Progenitor cell of endocrine pancreas (in vitro differentiated cells): ENCODE results near the gene PROSER2. TPM values are rescaled to one million over a fixed set of nuclear protein-coding genes. Genes with fewer than 3 reads are reported as not detected.
A peak's percentile ranks its signal among the peaks of the same experiment; 100 is the strongest.

Experiments
- DNase-seq: peaks from one replicate; pipeline ENCODE4 v3.0.0; 2021; ENCODE audit warnings: low spot score; ENCODE audit not compliant: unreplicated experiment
- H3K27ac Mint-ChIP-seq: 2 replicates; pipeline ENCODE4 v1.8.0; 2021; ENCODE audit warnings: mild to moderate bottlenecking, moderate library complexity, mixed read lengths
- H3K27me3 Mint-ChIP-seq: 2 replicates; pipeline ENCODE4 v1.8.0; 2021; ENCODE audit warnings: mixed read lengths
- H3K36me3 Mint-ChIP-seq: 2 replicates; pipeline ENCODE4 v1.8.0; 2022; ENCODE audit warnings: mixed read lengths; ENCODE audit not compliant: insufficient read depth
- H3K4me1 Mint-ChIP-seq: 2 replicates; pipeline ENCODE4 v1.8.0; 2021; ENCODE audit warnings: low read depth, mixed read lengths
- H3K4me3 Mint-ChIP-seq: 2 replicates; pipeline ENCODE4 v1.8.0; 2021; ENCODE audit warnings: low read depth, mild to moderate bottlenecking, moderate library complexity, mixed read lengths
- H3K9me3 Mint-ChIP-seq: 2 replicates; pipeline ENCODE4 v1.8.0; 2021; ENCODE audit warnings: low read depth, mixed read lengths
- total RNA-seq: library from RNA; stranded (reverse); gene quantifications from 2 replicates; pipeline ENCODE4 v1.2.1, GENCODE V29; 2021
- TF ChIP-seq, protein P1 (sequence below): fragments of 200-600 bp; sonication (generic); IDR thresholded peaks from one replicate; pipeline ENCODE4 v1.5.0; 2021; ENCODE audit warnings: antibody characterized with exemption, mild to moderate bottlenecking; ENCODE audit not compliant: unreplicated experiment

Gene PROSER2
- total RNA-seq, 1 donor from 2014 or later, result 19.0 TPM

DNA sequence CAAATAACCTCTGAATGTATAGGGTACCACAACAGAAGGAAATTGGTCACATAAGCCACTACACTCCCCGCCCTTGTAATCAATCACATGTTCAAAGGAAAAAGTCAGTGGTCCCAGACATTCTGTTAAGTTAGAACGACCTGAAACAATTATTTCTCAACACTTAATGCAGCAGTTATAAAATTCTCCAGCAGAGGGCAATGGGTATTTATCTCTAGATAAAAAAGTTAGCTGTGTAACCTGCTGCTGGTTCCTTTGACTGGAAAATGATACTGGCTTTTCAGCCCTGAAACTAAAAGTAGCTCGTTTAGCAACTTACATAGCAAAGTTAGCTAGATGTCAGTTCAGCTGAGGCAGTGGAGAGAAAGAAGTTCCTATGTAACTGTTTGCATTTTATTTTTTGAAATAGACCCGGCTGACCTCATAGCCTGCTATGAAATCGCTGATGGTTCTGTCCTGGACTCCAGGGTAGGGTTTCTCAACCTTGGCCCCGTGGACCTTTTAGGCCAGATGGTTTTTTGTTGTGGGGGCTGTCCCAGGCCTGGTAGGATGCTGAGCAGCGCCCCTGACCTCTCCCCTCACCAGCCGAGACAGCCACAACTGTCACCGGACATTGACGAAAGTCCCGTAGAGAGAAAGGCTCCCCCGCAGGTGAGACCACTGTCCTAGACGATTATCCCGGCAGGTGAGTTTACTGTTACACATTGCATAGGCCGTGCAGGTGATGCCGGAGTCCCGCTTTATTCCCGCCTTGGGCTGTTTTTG, 40.2 kb upstream of the PROSER2 start:
- TF ChIP-seq, protein P1, sequence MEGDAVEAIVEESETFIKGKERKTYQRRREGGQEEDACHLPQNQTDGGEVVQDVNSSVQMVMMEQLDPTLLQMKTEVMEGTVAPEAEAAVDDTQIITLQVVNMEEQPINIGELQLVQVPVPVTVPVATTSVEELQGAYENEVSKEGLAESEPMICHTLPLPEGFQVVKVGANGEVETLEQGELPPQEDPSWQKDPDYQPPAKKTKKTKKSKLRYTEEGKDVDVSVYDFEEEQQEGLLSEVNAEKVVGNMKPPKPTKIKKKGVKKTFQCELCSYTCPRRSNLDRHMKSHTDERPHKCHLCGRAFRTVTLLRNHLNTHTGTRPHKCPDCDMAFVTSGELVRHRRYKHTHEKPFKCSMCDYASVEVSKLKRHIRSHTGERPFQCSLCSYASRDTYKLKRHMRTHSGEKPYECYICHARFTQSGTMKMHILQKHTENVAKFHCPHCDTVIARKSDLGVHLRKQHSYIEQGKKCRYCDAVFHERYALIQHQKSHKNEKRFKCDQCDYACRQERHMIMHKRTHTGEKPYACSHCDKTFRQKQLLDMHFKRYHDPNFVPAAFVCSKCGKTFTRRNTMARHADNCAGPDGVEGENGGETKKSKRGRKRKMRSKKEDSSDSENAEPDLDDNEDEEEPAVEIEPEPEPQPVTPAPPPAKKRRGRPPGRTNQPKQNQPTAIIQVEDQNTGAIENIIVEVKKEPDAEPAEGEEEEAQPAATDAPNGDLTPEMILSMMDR, result peak; percentile 70
- Mint-ChIP-seq H3K36me3 (no peaks in the 10 kb centered on the region), H3K4me1 (peaks cover 8% of the 10 kb centered on the region), H3K27ac (no peak overlapping the region), H3K9me3 (peaks cover 3% of the 10 kb centered on the region), H3K4me3 (no peak overlapping the region), H3K27me3 (no peaks in the 10 kb centered on the region)
- DNase-seq, result no peak

DNA sequence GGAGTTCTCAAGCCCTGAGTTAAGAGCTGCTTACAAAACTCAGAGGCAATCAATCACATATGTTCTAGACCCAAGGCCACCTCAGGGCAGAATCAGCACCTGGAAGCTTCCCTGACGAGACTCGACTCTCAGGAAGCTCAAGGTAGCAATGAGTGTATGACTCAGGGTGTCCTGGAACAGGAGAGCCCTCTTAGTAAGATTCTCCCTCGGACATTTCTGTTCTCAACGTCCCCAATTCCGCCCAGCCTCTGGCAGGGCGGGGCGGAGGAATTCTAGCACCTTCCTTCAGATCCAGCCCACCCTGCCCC, 39.6 kb upstream of the PROSER2 start:
- TF ChIP-seq, protein P1, result no peak
- H3K27ac Mint-ChIP-seq, result no peak overlapping the region
- no peak overlapping the region for H3K4me3 Mint-ChIP-seq
- DNase-seq, result no peak
- H3K9me3 Mint-ChIP-seq, result peaks cover 3% of the 10 kb centered on the region
- no peaks in the 10 kb centered on the region for H3K36me3 Mint-ChIP-seq
- no peaks in the 10 kb centered on the region for H3K27me3 Mint-ChIP-seq
- H3K4me1 Mint-ChIP-seq, result peaks cover 8% of the 10 kb centered on the region

DNA sequence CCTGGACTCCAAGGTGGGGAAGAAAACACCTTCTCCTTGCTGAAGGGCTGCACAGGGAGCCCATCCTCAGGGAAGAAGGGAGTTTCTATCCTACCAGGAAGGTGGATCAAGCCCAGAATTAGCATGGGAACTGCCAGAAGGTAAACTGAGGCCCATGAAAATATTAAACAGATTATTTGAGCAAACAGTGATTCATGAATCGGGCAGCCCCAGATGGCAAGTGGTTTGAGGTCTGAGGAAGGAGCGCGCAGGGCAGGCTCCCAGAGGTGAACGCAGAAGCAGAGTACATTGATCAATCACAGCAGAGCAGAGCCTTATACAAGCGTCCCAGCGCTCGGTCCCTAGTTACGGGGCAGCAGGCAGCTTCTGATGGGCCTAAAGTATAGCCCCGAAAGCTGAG, 35.8 kb upstream of the PROSER2 start:
- Mint-ChIP-seq H3K27me3 (no peaks in the 10 kb centered on the region), H3K4me1 (peaks cover 10% of the 10 kb centered on the region), H3K36me3 (no peaks in the 10 kb centered on the region), H3K27ac (peak overlapping the region; percentile 52), H3K9me3 (peaks cover 2% of the 10 kb centered on the region), H3K4me3 (no peak overlapping the region)
- TF ChIP-seq, protein P1, result no peak
- DNase-seq, result no peak

DNA sequence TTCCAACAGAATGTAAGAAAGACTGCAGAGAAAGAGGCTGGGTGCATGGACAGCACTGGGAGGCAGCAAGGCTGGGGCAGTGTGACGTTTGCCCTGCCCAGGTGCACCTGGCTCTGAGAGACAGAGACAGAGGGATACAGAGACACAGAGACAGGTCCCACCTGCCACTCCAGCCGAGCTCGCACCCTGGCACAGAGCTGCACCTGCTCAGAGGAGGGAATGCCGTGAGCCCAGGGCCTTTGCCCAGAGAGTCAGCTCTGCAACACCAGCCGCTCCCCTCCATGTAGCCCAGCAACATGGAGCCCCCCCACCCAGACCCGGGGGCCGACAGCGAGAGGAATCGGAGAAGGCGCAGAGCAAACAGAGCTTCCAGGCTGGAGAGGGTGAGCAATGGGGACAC, 35.3 kb upstream of the PROSER2 start:
- TF ChIP-seq, protein P1, result no peak
- peaks cover 9% of the 10 kb centered on the region for H3K4me1 Mint-ChIP-seq
- no peak for DNase-seq

DNA sequence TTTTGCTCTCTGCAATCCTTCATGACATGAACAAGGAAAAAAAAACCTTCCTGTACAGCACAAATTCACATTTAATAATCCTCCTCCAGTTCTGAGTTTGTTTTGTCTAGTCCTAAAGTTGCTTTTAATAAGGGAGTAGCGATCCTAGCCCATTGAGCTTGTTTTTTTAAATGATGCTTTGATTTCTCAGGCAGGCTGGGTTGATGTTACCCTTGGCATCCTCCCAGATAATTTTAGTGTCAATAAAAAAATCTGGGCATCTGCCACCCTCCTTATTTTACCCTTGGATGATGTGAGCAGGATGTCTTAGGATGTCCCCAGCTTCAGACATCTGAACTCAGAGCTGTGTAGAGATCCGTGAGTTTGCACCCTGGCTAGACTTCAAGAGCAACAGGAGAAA, 33.9 kb upstream of the PROSER2 start:
- H3K27me3 Mint-ChIP-seq, result no peaks in the 10 kb centered on the region
- TF ChIP-seq, protein P1, result no peak
- H3K4me1 Mint-ChIP-seq, result peaks cover 8% of the 10 kb centered on the region
- no peaks in the 10 kb centered on the region for H3K36me3 Mint-ChIP-seq
- no peak for DNase-seq
- no peak overlapping the region for H3K27ac Mint-ChIP-seq
- H3K4me3 Mint-ChIP-seq, result no peak overlapping the region
- H3K9me3 Mint-ChIP-seq, result peaks cover 2% of the 10 kb centered on the region

More for the DNA sequence above, 35.3 kb upstream of the PROSER2 start:
- H3K27me3 Mint-ChIP-seq, result no peaks in the 10 kb centered on the region
- no peaks in the 10 kb centered on the region for H3K36me3 Mint-ChIP-seq
- H3K27ac Mint-ChIP-seq, result peak overlapping the region; percentile 52
- H3K4me3 Mint-ChIP-seq, result no peak overlapping the region
- peaks cover 2% of the 10 kb centered on the region for H3K9me3 Mint-ChIP-seq
